Stimulated activated naive CD8-positive, alpha-beta T cell treated with anti-CD3 and anti-CD28 coated beads, Interleukin-15, Interleukin-2, amounts not matched to agents 100 ng/mL and 50 ng/mL, for 24 hours (primary cell): ENCODE data around the gene YTHDC1.
"Not testable (repeated sequence)": the region's sequence is repeated elsewhere in the genome, so short reads cannot be mapped to it uniquely, and the experiment has no call there.

Experiments
- H3K27ac Mint-ChIP-seq: one replicate; pipeline ENCODE4 v1.8.0; 2021; ENCODE audit warnings: mild to moderate bottlenecking, mixed read lengths
- H3K27me3 Mint-ChIP-seq: one replicate; pipeline ENCODE4 v1.8.0; 2021; ENCODE audit warnings: mixed read lengths
- H3K36me3 Mint-ChIP-seq: one replicate; pipeline ENCODE4 v1.8.0; 2021; ENCODE audit warnings: low read depth, mixed read lengths
- H3K4me1 Mint-ChIP-seq: one replicate; pipeline ENCODE4 v1.8.0; 2021; ENCODE audit warnings: low read depth, mixed read lengths
- H3K4me3 Mint-ChIP-seq: one replicate; pipeline ENCODE4 v1.8.0; 2021; ENCODE audit warnings: mild to moderate bottlenecking, mixed read lengths
- H3K9me3 Mint-ChIP-seq: one replicate; pipeline ENCODE4 v1.8.0; 2021; ENCODE audit warnings: mixed read lengths

Gene YTHDC1

DNA sequence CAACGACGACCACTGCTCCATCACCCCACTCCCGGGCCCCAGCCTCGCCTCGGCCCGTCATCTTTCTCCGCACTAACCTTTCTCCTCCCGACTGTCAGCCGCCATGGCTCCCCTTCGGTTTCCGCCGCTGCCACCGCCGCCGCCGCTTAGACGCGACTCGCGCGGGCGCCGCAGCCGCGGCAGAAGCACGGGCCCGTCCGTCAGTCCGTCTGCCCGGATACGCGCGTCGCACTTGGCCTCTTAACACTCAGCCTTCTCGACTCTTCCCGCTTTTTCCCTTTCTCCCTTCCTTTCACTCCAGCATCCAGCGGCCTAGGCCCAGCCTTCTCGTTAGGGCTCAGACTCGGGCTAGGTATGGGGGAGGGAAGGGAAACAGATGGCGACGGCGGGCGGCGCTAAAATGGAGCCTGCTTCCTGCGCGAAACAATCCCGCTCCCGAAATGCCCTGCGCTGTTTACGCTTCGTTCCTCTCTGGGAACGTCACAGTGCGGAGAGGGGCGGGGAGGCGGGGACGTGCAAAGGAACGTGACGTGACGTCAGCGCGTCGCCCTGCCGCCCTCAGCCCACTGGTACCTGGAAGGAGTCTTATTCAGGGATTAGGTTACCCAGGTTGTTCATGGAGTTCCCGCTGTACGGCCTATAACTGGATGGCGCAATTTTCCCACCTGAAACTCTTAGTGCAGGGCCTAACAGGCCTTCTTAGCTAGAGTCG lies at the start of gene YTHDC1:
Gene YTHDC1 (minus strand): TSS at position 442 of the 712 bp plus-strand sequence. CDS start 337 bp downstream, at position 105.
- Mint-ChIP-seq H3K9me3 (no peaks in the 10 kb centered on the region), H3K4me3 (peak within 1 kb of the TSS; percentile 99), H3K27ac (peak within 1 kb of the TSS; percentile 97), H3K36me3 (peaks cover 19% of the 10 kb centered on the region), H3K4me1 (peaks cover 47% of the 10 kb centered on the region), H3K27me3 (no peaks in the 10 kb centered on the region)

DNA sequence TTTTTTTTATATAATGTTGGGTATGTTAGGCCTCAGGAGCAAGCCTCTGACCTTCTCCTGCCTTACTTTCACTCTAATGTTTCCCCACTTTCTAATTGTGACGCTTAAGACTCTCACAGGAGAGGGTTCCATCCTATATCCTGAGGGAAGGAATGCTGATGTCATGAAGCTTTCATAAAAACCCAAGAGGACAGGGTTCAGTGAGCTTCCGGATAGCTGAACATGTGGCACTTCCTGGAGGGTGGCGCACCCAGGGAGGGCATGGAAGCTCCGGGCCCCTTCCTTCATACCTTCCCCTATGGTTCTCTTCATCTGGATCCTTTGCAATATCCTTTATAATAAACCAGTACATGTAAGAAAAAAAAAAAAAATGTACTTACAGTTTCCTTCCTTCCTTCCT lies 49.4 kb upstream of the YTHDC1 start:
- Mint-ChIP-seq H3K27ac (no peak overlapping the region), H3K36me3 (no peaks in the 10 kb centered on the region), H3K4me3 (no peak overlapping the region), H3K9me3 (no peaks in the 10 kb centered on the region), H3K4me1 (no peaks in the 10 kb centered on the region), H3K27me3 (peaks cover 3% of the 10 kb centered on the region)

DNA sequence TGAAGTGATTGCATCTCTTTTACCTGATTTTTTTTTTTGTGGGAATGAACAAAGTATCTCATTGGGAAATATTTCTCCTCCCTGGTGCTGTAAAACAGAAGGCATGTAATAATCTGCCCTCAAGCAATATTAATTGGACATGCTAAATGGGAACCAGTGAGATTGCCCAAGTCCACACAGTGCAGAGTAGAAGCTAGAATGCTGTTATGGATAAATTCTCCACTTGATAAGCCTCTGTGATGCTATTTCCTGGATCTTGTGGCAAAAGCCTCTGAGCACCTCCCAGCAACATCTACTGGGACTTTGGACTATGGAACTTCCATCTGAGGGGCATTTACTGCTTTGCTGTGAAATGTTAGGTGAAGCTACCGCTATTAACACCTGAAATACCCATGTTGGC lies 46.9 kb upstream of the YTHDC1 start:
- Mint-ChIP-seq H3K36me3 (no peaks in the 10 kb centered on the region), H3K27ac (no peak overlapping the region), H3K4me3 (no peak overlapping the region), H3K9me3 (no peaks in the 10 kb centered on the region), H3K27me3 (peaks cover 3% of the 10 kb centered on the region), H3K4me1 (no peaks in the 10 kb centered on the region)

DNA sequence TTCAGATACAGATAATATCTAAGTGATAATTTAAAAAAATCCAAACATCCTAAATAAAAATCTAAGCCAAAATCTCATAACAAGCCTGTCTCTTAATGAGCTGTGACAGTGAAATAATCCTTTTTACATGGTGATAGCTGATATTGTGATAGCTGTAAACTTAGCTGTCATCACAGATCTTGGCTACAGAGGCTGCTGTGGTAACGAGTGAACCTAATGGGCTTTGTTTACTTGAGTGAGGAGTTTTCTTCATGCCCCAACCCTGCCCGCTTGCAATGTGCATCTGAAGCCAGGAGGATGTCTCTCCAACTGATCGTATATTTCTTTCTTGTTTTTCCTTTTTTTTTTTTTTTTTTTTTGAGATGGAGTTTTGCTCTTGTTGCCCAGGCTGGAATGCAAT lies 41.5 kb upstream of the YTHDC1 start:
- no peaks in the 10 kb centered on the region for H3K36me3 Mint-ChIP-seq
- peaks cover 3% of the 10 kb centered on the region for H3K27me3 Mint-ChIP-seq
- H3K4me1 Mint-ChIP-seq, result no peaks in the 10 kb centered on the region
- H3K4me3 Mint-ChIP-seq, result no peak overlapping the region
- no peak overlapping the region for H3K27ac Mint-ChIP-seq
- H3K9me3 Mint-ChIP-seq, result no peaks in the 10 kb centered on the region

DNA sequence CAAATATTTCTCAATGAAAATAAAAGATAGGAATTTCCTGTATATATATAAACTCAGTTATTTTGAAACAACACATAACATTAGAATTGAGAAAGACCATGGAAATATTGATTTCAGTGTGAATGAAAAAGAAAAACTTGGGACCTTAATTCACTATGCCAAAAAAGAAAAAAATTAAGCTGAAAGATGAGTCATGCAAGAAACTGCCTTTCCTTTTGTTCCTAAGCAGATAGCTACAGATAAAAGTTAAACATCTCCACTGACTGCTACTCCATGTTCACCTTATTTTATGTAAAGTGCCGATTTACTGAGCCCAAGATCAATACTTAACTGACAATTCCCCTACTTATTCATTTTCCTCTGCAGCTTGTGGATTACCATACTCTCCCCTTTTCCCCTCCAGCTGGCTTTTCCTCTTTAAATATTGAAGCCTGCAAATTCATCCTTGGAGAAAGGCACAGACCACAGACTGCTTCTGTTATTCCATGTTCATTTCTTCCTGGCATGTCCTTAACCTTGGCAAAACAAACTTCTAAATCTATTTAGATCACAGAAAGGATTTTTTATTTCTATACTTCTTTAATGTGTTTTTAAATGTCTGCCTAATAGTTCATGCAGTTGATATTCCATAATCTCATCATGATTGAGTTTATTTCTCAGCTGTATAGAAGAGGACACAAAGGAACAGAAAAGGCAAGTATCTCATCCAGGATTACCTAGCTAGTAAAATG lies 40.5 kb upstream of the YTHDC1 start:
- Mint-ChIP-seq H3K36me3 (no peaks in the 10 kb centered on the region), H3K9me3 (no peaks in the 10 kb centered on the region), H3K4me1 (no peaks in the 10 kb centered on the region), H3K4me3 (no peak overlapping the region), H3K27me3 (peaks cover 5% of the 10 kb centered on the region), H3K27ac (no peak overlapping the region)

DNA sequence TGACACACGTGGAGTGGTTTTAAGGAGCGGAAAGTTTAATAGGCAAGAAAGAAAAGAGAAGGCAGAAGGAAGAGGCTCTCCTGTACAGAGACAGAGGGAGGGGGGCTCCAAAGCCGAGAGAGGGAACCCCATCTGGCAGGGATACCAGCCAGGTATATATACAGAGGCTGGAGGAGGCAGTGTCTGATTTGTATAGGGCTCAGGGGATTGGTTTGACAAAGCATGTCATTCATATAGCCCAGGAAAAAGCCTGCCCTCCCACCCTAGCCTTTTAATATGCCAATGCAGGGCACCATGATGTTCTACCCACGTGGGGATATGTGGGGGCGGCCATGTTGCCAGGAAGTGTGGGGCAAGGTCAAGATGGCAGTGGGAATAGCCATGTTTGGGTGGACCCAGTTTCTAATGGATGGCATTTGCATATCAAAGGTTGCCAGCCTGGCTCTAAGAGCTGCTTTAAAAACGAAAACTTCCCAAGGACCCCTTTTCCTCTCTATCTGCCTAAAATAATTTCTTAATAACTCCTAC lies 39.6 kb upstream of the YTHDC1 start:
- not testable (repeated sequence) for H3K36me3 Mint-ChIP-seq, H3K9me3 Mint-ChIP-seq, H3K4me1 Mint-ChIP-seq, H3K27ac Mint-ChIP-seq, H3K4me3 Mint-ChIP-seq, H3K27me3 Mint-ChIP-seq

DNA sequence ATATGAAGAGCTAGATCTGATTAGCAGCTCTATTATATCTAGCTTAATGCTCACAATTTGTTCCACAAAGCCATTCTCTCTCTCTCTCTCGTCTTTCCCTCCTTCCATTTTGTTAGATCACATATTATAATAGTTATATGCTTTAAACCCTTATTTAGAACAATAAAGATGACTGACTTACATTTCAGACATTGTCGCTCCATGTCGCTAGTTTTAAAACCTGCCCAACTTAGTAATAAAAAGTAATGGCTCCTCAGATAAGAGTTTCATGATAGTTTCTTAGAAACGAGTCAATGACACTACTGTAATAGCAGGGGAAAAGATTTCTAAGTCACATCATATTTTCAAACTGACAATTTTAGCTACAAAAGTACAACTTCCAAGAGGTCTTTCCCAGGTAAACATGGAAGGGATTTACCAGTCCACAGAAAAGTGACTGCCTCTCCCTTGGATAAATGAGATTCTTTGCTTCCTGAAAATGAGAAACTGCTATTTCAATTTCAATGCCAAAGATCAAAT lies 38.5 kb upstream of the YTHDC1 start:
- no peaks in the 10 kb centered on the region for H3K36me3 Mint-ChIP-seq
- H3K27ac Mint-ChIP-seq, result no peak overlapping the region
- no peaks in the 10 kb centered on the region for H3K9me3 Mint-ChIP-seq
- H3K4me3 Mint-ChIP-seq, result no peak overlapping the region
- H3K27me3 Mint-ChIP-seq, result peaks cover 13% of the 10 kb centered on the region
- no peaks in the 10 kb centered on the region for H3K4me1 Mint-ChIP-seq

DNA sequence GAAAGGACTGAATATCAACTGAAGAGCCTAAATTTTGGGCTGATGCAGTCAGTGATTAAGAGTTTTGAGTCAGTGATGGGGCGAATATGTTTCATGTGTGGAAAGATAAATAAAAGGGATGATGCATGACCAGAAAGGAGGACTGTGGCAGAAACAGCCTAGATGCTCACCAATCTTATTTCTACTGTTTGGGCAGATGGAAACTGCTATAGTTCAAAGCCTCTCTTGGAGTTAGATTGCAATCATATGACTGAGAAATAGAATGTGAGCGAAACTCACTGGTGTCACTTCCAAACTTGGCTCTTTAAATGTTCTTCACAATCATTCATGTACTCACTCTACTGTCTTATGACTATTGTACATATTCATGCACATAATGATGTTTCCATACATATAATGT lies 35.4 kb upstream of the YTHDC1 start:
- Mint-ChIP-seq H3K36me3 (no peaks in the 10 kb centered on the region), H3K4me3 (no peak overlapping the region), H3K9me3 (no peaks in the 10 kb centered on the region), H3K4me1 (no peaks in the 10 kb centered on the region), H3K27me3 (peaks cover 20% of the 10 kb centered on the region), H3K27ac (no peak overlapping the region)

DNA sequence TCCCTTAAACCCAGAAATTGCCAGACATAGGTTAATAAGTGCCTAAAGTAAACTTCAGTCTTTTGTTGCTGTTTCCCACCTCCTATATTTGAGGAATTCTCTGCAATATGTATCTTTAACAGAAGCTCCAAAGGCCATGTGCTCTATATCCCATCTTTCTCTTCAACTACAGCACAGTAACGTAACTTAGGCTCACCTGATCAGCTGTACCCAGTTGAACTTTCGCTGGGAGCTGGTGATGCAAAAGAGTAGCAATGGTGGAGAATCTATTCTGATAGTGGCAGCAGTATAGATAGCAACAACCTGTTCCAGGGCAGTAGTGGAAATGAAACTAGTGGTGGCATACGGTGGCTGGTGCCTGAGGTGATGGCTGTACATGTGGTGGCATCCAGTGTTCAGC lies 33.2 kb upstream of the YTHDC1 start:
- no peak overlapping the region for H3K27ac Mint-ChIP-seq
- no peaks in the 10 kb centered on the region for H3K4me1 Mint-ChIP-seq
- peaks cover 34% of the 10 kb centered on the region for H3K27me3 Mint-ChIP-seq
- H3K9me3 Mint-ChIP-seq, result no peaks in the 10 kb centered on the region
- no peaks in the 10 kb centered on the region for H3K36me3 Mint-ChIP-seq
- no peak overlapping the region for H3K4me3 Mint-ChIP-seq

DNA sequence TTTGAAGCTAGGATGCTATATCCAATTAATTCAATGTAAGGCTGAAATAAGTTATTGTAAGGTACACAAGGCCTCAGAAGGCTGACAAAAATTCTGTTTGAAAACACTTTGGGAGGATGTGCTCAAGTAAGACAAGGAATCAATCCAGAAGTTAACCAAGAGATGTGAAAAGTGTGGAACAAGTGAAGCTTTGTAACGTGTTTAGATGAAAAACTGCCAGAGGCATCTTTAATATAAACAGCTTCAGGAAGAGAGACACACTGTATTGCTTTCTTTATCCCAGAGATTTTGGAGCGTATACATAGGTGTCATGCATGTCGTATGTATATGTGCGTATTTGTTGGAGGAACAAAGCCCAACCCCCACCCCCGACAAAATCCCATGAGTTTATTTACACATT lies 28.3 kb upstream of the YTHDC1 start:
- peaks cover 11% of the 10 kb centered on the region for H3K4me1 Mint-ChIP-seq
- no peak overlapping the region for H3K4me3 Mint-ChIP-seq
- H3K36me3 Mint-ChIP-seq, result no peaks in the 10 kb centered on the region
- H3K9me3 Mint-ChIP-seq, result no peaks in the 10 kb centered on the region
- H3K27ac Mint-ChIP-seq, result no peak overlapping the region
- H3K27me3 Mint-ChIP-seq, result peaks cover 28% of the 10 kb centered on the region

DNA sequence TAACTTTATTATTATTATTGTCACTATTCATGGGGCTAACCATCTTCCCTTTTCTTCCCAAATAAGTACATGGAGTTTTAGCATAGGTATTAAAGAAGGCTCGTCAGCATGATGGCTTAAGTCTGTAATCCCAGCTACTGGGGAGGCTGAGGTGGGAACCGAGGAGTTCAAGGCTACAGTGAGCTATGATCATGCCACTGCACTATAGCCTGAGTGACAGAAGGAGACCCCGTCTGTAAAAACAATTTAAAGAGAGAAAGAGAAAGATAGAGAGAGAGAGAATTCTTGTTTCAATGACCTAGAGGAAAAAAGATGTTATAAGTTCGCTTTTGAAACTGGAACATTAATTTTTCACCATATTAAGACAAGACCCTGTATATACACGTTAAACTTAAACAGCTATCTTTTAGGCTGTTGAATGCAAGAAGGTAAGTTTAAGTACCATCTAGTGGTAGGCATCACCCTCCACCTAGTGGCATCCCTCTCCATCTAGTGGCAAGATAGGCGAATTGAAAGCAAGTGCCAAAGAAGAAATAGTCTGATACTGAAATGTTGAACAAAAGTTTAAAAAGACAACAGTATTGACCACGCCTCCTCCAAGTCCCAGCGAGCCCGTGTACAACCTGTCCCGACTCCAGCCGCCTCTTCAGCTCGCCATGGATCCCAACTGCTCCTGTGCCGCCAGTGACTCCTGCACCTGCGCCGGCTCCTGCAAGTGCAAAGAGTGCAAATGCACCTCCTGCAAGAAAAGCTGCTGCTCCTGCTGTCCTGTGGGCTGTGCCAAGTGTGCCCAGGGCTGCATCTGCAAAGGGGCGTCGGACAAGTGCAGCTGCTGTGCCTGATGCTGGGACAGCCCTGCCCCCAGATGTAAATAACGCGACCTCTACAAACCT lies 26.0 kb upstream of the YTHDC1 start:
- Mint-ChIP-seq H3K36me3 (no peaks in the 10 kb centered on the region), H3K27me3 (peaks cover 22% of the 10 kb centered on the region), H3K27ac (no peak overlapping the region), H3K9me3 (no peaks in the 10 kb centered on the region), H3K4me1 (peaks cover 18% of the 10 kb centered on the region), H3K4me3 (peak overlapping the region; percentile 63)

DNA sequence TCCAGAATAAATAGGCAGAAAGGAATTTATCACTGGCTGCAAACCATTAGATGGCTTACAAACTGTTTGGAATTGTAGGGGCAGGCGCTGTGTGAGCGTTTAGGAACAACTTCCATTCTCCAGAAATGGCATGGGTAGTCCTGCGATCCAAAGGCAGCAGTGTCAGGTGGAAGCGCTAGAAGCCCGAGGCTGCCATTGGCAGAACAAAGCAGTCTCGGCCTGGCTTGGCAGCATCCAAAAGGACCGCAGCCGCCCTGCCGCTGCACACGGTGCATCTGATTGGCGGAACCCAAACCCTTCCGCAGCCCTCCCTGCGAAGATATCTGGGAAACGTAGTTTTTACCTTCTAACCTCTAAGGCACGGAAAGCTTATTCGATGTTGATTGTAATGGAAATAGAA lies 23.6 kb upstream of the YTHDC1 start:
- Mint-ChIP-seq H3K27me3 (peaks cover 9% of the 10 kb centered on the region), H3K4me1 (peaks cover 25% of the 10 kb centered on the region), H3K27ac (no peak overlapping the region), H3K36me3 (no peaks in the 10 kb centered on the region), H3K9me3 (no peaks in the 10 kb centered on the region), H3K4me3 (peak overlapping the region; percentile 56)

DNA sequence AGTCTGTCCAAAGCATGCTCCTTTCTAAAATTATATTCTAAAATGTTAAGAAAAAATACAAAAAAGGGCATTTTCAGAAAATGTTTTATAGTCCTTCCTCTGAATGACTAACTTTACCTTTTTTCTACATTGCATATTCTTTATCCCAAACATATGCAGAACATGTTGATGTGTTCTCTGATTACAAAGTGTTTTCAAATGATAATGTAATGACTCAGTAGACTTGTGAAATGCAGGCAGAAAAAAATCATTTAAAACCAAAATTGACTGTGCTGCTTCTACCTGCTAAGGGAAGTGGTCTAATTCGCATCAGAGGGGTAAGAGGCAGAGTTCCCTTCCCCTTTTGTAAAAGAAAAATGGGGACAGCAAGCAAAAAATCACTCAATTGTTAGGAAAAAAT lies 22.7 kb upstream of the YTHDC1 start:
- Mint-ChIP-seq H3K27me3 (peaks cover 5% of the 10 kb centered on the region), H3K9me3 (no peaks in the 10 kb centered on the region), H3K4me1 (peaks cover 26% of the 10 kb centered on the region), H3K36me3 (no peaks in the 10 kb centered on the region), H3K27ac (no peak overlapping the region), H3K4me3 (no peak overlapping the region)

DNA sequence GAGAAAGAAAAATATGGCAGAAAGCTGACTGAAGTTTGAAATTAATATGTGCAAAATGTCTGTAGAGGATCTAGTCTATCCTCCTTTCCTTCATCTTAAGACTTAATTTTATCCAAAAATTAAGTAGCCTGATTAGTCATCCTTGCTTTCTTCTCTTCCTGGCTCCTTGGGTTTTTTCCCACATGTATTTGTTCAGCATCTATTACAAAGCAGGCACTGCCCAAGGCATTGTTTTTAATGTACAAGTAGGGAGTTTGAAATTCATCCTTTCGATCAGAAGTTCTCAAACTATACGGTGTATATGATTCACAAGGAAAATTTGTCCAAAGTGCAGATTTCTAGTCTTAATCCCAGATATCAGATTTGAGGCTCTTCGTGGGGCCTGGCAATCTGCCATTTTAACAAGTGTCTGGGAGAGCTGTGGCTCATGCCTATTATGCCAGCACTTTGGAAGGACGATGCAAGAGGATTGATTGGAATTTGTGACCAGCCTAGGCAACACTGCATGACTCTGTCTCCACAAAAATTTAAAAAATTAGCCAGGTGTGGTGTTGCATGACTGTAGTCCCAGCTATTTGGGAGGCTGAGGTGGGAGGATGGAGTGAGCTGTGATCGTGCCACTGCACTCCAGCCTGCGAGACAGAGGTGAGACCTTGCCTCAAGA lies 19.4 kb upstream of the YTHDC1 start:
- H3K27ac Mint-ChIP-seq, result no peak overlapping the region
- no peaks in the 10 kb centered on the region for H3K9me3 Mint-ChIP-seq
- peaks cover 21% of the 10 kb centered on the region for H3K4me1 Mint-ChIP-seq
- peaks cover 5% of the 10 kb centered on the region for H3K27me3 Mint-ChIP-seq
- no peaks in the 10 kb centered on the region for H3K36me3 Mint-ChIP-seq
- H3K4me3 Mint-ChIP-seq, result no peak overlapping the region
